ENCODE measurements around the gene RTN4RL1. TPM values are rescaled to one million over a fixed set of nuclear protein-coding genes. Genes with fewer than 3 reads are reported as not detected.

The RTN4RL1 gene
- total RNA-seq, 1 donor from 2014 or later = 4.0 TPM

DNA sequence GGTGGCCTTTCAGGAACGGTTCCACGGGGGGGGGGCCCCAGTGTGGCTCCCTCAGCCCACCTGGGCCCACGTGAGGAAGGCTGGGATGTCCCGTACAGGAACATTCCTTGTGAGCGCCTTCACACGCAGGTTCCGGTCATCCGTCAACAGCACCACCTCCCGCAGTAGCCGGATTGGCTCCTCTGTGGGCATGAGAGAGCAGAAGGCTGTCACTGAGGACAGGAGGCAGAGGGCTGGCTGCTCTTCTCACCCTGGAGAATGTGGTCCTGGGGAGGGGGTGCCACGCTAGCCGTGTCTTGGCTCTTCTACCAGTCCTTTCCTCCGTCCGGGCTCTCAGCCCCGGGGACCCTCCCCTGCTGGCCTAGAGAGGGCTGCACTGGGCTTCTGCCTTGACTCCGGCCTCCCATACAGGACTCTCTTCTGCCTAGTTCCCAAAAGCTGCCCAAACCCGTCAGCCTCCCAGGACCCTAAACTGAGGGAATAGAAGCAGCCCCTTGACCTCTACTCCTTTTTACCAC lies 36.4 kb upstream of the RTN4RL1 start:
- intact Hi-C loops (cut with micrococcal nuclease) = no loop called here
- no peak for DNase-seq
- peaks cover 67% of the 10 kb centered on the region for H3K36me3 ChIP-seq
- peaks cover 99% of the 10 kb centered on the region for H3K4me1 ChIP-seq
- peaks cover 52% of the 10 kb centered on the region for H3K27me3 ChIP-seq (ENCODE audit: low read depth)
- H3K4me3 ChIP-seq = peak overlapping the region; percentile 84
- TF ChIP-seq, protein P1, sequence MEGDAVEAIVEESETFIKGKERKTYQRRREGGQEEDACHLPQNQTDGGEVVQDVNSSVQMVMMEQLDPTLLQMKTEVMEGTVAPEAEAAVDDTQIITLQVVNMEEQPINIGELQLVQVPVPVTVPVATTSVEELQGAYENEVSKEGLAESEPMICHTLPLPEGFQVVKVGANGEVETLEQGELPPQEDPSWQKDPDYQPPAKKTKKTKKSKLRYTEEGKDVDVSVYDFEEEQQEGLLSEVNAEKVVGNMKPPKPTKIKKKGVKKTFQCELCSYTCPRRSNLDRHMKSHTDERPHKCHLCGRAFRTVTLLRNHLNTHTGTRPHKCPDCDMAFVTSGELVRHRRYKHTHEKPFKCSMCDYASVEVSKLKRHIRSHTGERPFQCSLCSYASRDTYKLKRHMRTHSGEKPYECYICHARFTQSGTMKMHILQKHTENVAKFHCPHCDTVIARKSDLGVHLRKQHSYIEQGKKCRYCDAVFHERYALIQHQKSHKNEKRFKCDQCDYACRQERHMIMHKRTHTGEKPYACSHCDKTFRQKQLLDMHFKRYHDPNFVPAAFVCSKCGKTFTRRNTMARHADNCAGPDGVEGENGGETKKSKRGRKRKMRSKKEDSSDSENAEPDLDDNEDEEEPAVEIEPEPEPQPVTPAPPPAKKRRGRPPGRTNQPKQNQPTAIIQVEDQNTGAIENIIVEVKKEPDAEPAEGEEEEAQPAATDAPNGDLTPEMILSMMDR (IDR thresholded peaks at IDR 0.05; ENCODE audit: borderline replicate concordance) = no peak
- peak overlapping the region; percentile 96 for H3K27ac ChIP-seq (replicated peaks)
- H3K9me3 ChIP-seq (replicated peaks) = no peaks in the 10 kb centered on the region

DNA sequence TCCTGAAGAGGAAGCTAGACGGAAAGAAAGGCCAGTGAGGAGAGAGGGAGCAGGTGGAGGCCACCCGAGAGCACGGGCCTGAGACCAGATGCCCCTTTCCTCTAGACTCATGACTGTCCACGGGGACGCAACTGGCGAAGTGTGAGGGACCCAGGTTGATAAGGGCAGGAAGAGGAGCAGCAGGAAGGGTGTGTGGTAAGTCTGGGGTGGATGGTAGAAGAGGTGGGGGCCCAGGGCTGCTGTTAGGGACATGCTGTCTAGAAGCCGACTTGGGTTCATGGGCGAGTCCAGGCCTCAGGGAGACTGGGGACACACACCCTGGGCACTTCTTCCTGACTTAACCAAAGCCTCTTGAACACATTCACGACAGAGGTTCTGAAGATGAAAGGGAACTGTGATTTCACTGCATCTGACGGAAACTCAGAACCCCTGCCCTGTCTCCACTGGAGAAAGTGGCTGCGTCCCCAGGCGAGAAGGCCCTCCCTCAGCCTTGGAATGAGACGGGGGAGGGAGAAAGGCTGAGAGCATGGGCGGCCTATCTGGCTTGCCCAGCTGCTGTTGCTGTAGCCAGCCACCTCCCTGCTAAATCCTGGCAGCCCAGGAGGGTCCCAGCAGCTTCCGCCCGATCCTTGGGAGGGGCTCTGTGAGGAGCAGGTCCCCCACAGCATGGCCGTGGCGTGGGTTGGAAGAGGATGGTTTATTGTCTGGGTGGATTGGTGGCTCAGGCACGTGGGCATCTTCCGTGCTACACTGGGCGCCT lies 35.7 kb upstream of the RTN4RL1 start:
- Histone ChIP-seq H3K27me3 (ENCODE audit: low read depth) (peaks cover 58% of the 10 kb centered on the region), H3K9me3 (replicated peaks) (no peaks in the 10 kb centered on the region), H3K27ac (replicated peaks) (peak overlapping the region; percentile 96), H3K4me1 (peaks cover 97% of the 10 kb centered on the region), H3K36me3 (peaks cover 67% of the 10 kb centered on the region), H3K4me3 (peak overlapping the region; percentile 84)
- intact Hi-C loops (cut with micrococcal nuclease) = no loop called here
- TF ChIP-seq, protein P1 (IDR thresholded peaks at IDR 0.05; ENCODE audit: borderline replicate concordance) = no peak
- DNase-seq = no peak

DNA sequence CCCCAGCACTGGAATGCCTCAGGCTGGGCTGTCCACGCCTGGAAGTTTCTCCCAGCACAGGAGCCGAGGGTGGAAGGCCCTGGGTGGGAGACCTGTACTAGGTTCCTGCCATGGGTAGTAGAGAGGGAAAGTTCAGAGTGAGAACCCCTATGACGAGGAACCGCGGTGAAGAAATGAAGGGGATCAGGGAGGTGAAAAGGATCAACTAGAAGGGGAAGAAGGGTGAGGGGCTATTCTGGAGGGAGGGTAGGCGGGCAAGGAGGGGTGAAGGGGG lies 35.2 kb upstream of the RTN4RL1 start:
- no peaks in the 10 kb centered on the region for H3K9me3 ChIP-seq (replicated peaks)
- H3K36me3 ChIP-seq = peaks cover 65% of the 10 kb centered on the region
- peak overlapping the region; percentile 84 for H3K4me3 ChIP-seq
- peak overlapping the region; percentile 96 for H3K27ac ChIP-seq (replicated peaks)
- peaks cover 95% of the 10 kb centered on the region for H3K4me1 ChIP-seq
- DNase-seq = no peak
- intact Hi-C loops (cut with micrococcal nuclease) = no loop called here
- H3K27me3 ChIP-seq (ENCODE audit: low read depth) = peaks cover 62% of the 10 kb centered on the region
- TF ChIP-seq, protein P1 (IDR thresholded peaks at IDR 0.05; ENCODE audit: borderline replicate concordance) = no peak

DNA sequence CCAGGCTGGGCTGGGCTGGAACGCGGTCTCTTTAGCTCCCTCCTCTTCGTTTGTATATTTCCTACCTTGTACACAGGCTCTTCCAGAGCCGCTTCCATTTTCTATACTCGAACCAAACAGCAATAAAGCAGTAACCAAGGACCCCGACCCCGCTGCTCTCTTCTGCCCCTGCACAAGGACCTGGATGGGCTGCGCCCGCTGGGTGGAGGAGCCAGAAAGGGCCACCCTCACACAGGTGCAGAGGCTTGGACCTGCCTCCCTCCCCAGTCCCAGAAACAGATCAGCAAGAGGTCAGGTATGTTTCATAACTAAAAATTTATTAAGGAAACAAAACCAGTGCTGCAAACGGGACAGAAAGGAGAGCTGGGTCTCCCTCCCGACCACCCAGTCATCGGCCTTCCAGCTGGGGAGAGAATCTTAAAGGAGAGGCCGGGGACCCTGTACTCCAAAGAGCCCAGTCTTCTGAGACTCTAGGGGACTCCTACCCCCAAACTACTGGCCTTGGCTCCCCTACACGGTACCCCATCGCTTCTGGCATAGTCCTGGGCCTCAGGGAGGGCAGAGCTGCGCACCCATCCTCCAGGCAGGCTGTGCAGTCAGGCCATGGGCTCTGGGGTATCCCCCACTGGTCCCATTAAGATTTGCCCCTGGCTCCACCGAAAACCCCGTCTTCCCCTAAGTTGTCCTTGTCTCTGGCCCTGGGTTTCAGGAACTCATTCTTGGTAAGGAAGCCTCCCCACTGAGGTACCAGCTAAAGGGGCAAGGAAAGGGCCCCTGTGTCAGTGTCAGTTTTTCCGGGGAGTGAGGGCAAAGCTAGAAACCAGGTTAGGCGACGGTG lies 34.6 kb upstream of the RTN4RL1 start:
- no peak for DNase-seq
- H3K27me3 ChIP-seq (ENCODE audit: low read depth) = peaks cover 66% of the 10 kb centered on the region
- peaks cover 94% of the 10 kb centered on the region for H3K4me1 ChIP-seq
- peak overlapping the region; percentile 96 for H3K27ac ChIP-seq (replicated peaks)
- intact Hi-C loops (cut with micrococcal nuclease) = no loop called here
- H3K4me3 ChIP-seq = peak overlapping the region; percentile 84
- no peaks in the 10 kb centered on the region for H3K9me3 ChIP-seq (replicated peaks)
- TF ChIP-seq, protein P1 (IDR thresholded peaks at IDR 0.05; ENCODE audit: borderline replicate concordance) = no peak
- H3K36me3 ChIP-seq = peaks cover 59% of the 10 kb centered on the region

DNA sequence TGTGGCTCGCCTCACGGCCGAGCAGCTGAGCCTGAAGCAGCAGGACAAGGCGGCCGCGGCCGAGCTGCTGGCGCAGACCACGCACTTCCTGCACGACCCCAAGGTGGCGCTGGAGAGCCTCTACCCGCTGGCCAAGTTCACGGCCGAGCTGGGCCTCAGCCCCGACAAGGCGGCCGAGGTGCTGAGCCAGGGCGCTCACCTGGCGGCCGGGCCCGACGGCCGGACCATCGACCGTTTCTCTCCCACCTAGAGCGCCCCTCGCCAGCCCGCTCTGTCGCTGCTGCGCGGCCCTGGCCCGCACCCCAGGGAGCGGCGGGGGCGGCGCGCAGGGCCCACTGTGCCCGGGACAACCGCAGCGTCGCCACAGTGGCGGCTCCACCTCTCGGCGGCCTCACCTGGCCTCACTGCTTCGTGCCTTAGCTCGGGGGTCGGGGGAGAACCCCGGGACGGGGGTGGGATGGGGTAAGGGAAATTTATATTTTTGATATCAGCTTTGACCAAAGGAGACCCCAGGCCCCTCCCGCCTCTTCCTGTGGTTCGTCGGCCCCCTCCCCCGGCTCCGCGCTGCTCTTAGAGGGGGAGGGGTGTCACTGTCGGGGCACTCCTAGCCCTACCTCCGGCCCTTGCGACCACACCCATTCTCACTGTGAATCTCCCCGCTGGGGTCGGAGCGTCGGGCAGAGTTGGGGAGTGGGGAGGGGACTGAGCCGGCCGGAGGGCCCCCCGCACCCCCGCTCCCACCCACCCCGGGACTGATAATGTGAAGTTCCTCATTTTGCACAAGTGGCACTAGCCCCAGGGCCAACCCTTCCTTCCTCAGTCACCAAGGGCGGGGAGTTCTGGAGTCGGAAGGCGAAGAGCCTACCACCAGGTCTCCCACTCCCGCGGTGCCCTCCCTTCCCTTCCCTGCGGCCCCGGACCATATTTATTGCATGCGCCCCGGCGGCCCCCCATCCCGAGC lies 33.7 kb upstream of the RTN4RL1 start:
- Histone ChIP-seq H3K4me3 (peak overlapping the region; percentile 84), H3K9me3 (replicated peaks) (no peaks in the 10 kb centered on the region), H3K27ac (replicated peaks) (peak overlapping the region; percentile 96), H3K4me1 (peaks cover 94% of the 10 kb centered on the region), H3K27me3 (ENCODE audit: low read depth) (peaks cover 75% of the 10 kb centered on the region), H3K36me3 (peaks cover 55% of the 10 kb centered on the region)
- intact Hi-C loops (cut with micrococcal nuclease) = no loop called here
- peak; percentile 85 for DNase-seq
- TF ChIP-seq, protein P1 (IDR thresholded peaks at IDR 0.05; ENCODE audit: borderline replicate concordance) = peak; percentile 85
